Activated CD8-positive, alpha-beta memory T cell treated with anti-CD3 and anti-CD28 coated beads, Interleukin-2, amount 50 U/mL, for 24 hours (primary cell): ENCODE results near the gene IFNA10.
"Not testable (repeated sequence)": the region's sequence is repeated elsewhere in the genome, so short reads cannot be mapped to it uniquely, and the experiment has no call there.

Experiments
- DNase-seq: peaks from one replicate; pipeline ENCODE4 v3.0.0-alpha.2; 2020; ENCODE audit errors: extremely low read depth

IFNA10 gene

GRCh38 chr9:21207043-21207442, at the start of gene IFNA10:
IFNA10 (minus strand) TSS chr9:21207143; CDS start chr9:21207097, 46 bp downstream.
- not testable (repeated sequence) for DNase-seq

- no peak for DNase-seq
These were observed 48.7 kb upstream of the IFNA10 start for GRCh38 chr9:21255538-21256212.

DNA sequence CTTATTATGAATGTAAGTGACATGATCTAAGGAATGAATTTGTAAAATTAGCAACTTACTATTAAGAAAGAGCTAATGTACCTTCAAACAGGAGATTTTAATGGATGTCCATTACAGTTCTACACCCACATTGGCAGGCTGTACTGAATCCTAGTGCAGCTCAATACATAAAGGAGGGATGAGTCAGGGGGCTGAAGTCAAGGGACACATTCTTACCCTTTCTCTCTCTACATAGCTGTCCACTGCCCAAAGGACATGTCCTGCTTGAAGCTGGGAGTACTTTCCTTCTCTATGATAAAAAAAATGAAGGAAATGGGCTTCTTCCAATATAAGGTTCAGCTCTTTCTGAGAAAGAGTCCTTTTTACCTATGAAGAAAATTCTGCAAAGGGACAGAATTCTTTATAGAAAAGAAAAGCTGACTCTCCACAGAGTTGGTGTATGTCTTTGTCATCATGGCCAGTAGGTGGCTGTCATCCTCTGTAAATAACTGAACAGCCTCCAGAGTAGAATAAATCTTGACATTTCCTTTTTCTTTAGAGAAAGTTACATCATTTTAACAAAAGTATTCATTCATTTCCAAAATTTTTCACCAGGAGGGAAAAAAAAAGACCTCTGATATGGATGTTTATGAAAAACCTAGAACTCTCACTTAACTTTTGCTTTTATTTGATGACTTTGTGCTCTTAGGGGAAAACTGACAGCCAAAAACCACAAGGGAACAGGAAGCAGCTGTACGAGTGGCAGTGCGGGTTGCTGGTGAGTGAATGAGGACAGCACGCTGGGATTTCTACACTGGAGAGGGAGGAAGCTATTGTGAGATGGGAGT, 46.0 kb upstream of the IFNA10 start:
- no peak for DNase-seq

- no peak for DNase-seq
These were observed 44.7 kb upstream of the IFNA10 start for GRCh38 chr9:21251638-21252037.

DNA sequence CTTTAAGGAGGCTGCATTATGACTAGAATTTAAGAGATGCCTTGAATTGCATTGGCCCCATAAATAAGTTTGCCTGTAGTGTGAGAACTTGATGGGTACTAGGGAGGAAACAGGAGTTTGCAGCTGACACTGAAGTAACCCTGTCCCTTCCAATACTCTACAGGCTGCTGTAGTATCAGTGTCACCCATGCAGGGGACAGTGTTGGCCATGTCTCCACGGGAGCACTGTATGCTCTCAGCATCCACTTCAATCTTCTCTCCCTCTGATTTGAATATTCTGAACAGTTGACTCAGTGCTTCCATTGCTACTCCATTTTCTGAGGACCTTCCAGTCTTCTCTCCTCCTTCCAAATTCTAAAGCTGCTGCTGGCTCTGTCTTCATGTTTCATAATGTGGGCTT, 44.2 kb upstream of the IFNA10 start:
- DNase-seq = no peak

DNA sequence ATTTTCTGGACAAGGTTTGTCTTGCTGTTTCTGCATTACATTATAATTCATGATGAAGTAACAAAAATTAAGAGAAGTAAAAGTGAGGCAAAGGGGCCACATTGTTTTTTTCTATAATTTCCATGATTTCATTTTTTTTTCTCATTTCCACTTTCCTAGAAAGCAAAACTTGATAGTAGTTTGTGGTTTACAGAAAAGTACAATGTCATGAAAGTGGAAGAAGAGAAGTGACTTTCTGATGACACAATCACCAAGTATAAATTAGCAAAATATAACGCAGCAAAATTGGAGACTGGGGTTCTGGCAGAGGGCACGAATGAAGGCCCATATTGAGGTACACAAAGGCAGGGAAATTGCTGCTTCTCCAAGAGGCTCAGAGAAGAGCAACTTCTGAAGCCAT, 37.9 kb upstream of the IFNA10 start:
- DNase-seq = no peak

- DNase-seq = no peak
These were observed 33.0 kb upstream of the IFNA10 start, which contains the start of gene IFNA14 for GRCh38 chr9:21239911-21240310. IFNA14 (minus strand) TSS chr9:21240005; CDS start chr9:21239935, 70 bp downstream.

- not testable (repeated sequence) for DNase-seq
These were observed 29.4 kb upstream of the IFNA10 start for GRCh38 chr9:21236360-21236714.

DNA sequence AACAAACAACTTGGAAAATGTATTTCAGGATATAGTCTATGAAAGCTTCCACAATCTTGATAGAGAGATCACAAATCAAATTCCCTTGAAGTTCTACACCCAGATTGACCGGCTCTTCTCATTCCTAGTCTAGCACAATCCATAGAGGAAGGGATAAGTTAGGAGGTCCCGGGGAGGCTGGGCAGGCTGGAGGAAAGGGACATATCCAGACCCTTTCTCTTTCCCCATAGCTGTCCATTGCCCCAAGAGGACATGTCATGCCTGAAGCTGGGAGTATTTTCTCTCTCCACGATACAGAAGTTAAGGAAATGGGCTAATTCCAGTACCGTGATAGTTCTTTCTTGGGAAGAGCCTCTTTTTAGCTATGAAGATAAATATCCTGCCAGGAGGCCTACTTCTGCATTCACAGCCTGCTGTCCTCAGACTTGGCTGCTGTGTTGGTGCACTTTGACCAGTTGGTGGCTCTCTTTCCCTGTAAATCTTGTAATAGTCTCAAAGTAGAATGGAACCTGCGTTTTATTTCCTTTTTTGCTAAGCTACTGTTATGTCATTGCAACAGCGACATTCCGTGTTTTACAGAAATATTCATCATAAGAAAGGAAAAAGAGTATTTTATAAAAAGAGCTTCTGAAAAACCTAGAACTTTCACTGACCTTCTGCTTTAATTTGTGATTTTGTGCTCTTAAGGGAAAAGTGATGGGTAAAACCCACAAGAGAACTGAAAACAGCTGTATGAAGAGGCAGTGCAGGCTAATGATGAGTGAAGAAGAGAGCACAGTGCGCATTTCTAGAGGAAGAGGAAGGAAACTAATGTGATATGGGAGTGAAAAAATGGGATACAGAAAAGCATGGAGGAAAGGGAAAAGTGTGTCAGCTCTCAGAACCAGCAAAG, 28.8 kb upstream of the IFNA10 start:
- DNase-seq = not testable (repeated sequence)

GRCh38 chr9:21234153-21234687, 27.3 kb upstream of the IFNA10 start:
- no peak for DNase-seq

GRCh38 chr9:21233258-21233657, 26.3 kb upstream of the IFNA10 start:
- DNase-seq = no peak

GRCh38 chr9:21228122-21228521, 21.2 kb upstream of the IFNA10 start, which contains the start of gene IFNA17:
IFNA17 (minus strand) TSS chr9:21228222; CDS start chr9:21228173, 49 bp downstream.
- DNase-seq = no peak

DNA sequence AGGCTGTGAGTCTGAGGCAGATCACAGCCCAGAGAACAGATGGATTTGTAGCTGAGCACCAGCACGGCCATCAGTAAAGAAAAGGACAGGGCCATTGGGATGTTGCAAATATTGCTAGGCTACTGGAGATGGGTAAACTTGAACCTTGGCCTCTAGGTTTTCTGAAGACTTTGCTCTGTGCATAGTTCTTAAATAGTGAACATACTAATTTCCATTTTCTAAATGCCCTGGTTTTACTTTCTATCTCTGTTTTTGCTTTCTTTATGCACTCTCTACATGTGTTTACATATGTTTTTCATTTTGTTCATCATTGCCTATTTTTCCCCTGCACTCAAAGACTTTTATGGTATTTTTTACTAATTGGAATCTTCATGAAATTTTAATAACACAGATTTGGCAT, 10.3 kb upstream of the IFNA10 start, which contains the start of gene IFNA16:
Gene IFNA16 (minus strand): TSS at position 101 of the 400 bp plus-strand sequence. CDS start 6 bp downstream, at position 95.
- not testable (repeated sequence) for DNase-seq

DNA sequence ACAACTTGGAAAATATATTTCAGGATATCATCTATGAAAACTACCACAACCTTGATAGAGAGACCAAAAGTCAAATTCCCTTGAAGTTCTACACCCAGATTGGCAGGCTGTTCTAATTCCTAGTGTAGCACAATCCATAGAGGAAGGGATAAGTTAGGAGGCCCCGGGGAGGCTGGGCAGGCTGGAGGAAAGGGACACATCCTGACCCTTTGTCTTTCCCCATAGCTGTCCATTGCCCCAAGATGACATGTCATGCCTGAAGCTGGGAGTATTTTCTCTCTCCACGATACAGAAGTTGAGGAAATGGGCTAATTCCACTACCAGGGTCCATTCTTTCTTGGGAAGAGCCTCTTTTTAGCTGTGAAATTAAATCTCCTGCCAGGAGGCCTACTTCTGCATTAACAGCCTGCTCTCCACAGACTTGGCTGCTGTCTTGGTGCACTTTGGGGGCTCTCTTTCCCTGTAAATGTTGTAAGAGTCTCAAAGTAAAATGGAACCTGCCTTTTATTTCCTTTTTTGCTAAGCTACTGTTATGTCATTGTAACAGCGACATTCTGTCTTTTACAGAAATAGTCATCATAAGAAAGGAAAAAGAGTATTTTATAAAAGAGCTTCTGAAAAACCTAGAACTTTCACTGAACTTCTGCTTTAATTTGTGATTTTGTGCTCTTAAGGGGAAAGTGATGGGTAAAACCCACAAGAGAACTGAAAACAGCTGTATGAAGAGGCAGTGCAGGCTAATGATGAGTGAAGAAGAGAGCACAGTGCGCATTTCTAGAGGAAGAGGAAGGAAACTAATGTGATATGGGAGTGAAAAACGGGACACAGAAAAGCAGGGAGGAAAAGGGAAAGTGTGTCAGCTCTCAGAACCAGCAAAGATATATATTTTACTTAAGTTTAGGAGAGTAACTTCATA, 6.7 kb upstream of the IFNA10 start:
- not testable (repeated sequence) for DNase-seq

GRCh38 chr9:21212160-21212559, 5.2 kb upstream of the IFNA10 start:
- DNase-seq = not testable (repeated sequence)

DNA sequence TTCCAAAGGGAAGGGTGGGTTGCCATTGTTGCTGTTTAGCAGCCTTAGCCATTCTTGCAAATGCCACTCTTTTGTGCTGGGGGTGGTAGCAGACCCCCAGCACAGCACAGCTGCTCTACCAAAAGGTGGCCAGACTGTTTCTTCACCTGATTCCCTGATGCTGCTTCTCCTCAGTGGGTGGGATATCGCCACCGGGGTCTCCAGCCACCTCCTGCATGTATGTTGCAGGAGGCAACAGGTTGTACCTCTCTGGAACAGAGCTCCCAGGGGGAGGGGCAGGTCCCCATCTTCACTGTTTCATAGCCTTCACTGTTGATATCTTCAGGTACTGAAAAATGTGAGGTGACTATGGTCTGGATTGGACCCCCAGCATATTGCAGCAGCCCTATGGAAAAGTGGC, 3.8 kb upstream of the IFNA10 start:
- DNase-seq = not testable (repeated sequence)

DNA sequence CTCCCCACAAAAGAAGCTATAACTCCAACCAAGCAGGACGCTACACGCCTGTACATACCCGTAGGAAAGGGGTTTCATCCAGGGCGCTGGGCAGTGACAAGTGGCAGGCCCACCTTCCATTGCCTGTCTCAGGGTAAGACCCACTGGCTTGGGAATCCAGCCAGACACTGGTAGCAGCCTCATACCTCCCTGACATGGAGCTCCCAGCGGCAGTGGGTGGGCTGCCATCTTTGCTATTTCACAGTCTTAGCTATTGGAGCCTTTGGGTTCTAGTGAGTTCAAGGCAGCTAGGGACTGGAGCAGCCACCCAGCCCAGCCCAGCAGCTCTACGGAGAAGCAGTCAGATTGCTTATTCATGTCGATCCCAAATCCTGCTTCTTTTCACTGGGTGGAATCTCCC, 3.4 kb upstream of the IFNA10 start:
- no peak for DNase-seq

DNA sequence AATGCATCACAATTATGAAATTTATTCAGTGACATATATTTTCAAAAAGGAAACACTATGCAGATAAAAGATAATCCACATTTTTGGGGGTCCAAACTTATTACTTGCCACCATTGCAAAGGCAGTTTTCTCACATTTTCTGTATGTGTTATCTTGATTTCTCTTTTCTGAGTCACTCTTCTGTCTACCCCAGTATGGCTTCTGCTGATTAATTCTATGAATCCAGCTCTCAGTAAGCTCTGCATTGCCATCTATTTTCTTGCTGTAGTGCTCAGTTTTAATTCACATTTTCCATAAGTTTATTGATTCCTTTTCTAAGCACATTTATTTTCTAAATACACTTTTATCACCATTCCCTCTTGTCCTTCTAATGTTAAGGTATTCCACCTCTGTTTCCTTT, 1.7 kb downstream of the IFNA10 start:
- no peak for DNase-seq

GRCh38 chr9:21202105-21202504, 4.8 kb downstream of the IFNA10 start, which contains the start of gene IFNA7:
IFNA7 (minus strand) TSS chr9:21202205; CDS start chr9:21202165, 40 bp downstream.
- not testable (repeated sequence) for DNase-seq
